ENCODE data around the gene GRIN2A.

GRCh38 chr16:9708972-9709620 lies 473.1 kb downstream of the GRIN2A start:
- no peak for TF ChIP-seq POLR2A (IDR thresholded peaks at IDR 0.05; ENCODE audit: low read depth, low read length)
- no peak for TF ChIP-seq POLR2AphosphoS5 (IDR thresholded peaks at IDR 0.05; ENCODE audit: low read depth, low read length)
